Left forelimb (tissue), 1 donor: ENCODE data around the gene LRIG1.

Source experiments
- DNase-seq: peaks from one replicate; pipeline ENCODE4 v3.0.0-alpha.2; 2018; ENCODE audit warnings: low spot score

Gene LRIG1

DNA sequence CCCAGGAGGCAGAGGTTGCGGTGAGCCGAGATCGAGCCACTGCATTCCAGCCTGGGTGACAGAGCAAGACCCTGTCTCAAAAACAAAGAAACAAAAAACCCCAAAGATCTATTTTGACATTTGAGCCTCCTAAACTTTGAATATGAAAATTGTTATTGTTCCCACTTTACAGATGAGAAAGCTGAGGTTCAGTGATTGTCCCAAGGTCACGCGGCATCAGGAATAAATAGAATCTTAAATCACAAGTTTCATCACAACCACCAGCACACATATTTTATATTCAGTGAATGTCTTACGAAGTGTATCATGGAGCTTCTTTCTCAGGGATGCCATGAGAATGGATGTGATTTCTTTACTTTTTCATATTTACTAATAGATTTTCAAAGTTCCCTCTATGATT, 5.3 kb upstream of the LRIG1 start:
- DNase-seq: no peak

GRCh38 chr3:66504850-66505641, 4.2 kb upstream of the LRIG1 start:
- no peak for DNase-seq

DNA sequence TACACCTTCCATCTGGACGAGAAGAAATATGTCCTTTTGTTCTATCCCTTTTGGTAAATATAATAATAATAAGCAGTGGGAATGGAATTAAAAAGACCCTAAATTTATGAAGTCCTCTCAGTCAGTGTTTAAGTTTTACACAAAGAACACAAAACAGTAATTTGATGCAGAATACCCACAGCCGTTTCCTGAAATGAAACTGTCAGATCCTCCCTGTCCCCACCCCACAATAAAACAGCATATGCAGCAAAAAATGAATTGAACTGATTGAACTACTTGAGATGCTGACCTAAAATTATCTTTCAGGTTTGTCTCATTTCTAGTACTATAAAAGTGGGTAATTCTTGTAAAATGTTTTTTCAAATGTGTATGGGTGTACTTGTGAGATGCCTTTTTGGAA, 2.2 kb upstream of the LRIG1 start:
- DNase-seq: no peak

DNA sequence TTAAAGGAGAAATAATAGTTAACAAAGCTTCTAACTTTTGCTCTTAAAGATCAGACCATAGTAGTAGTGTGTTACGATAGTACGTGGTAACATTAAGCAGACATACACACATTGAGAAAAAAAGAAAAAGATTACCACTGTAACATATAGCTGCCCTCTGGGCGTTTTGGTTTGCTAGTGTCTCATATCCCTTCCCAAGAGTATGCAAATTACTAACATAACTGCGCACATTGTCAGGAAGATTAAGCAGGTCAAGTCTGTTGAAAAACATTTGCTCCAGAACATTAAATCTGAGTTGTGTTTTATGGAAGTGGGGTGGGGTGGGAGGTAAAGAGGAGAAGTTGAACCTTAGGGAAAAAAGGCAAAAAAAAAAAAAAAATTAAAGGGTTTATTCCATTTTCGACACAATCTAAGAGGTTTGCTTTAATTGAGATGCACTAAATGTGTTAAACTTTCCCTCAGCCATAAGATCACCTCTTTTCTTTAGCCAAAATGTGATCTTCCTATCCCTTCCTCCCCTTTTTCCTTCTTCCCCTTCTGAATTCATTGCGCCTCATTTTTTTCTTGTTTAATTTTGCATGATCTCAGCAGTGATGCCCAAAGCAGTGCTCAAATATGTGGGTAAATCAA, 1.5 kb upstream of the LRIG1 start:
- no peak for DNase-seq

GRCh38 chr3:66501483-66502244, 842 bp upstream of the LRIG1 start:
- DNase-seq: no peak

DNA sequence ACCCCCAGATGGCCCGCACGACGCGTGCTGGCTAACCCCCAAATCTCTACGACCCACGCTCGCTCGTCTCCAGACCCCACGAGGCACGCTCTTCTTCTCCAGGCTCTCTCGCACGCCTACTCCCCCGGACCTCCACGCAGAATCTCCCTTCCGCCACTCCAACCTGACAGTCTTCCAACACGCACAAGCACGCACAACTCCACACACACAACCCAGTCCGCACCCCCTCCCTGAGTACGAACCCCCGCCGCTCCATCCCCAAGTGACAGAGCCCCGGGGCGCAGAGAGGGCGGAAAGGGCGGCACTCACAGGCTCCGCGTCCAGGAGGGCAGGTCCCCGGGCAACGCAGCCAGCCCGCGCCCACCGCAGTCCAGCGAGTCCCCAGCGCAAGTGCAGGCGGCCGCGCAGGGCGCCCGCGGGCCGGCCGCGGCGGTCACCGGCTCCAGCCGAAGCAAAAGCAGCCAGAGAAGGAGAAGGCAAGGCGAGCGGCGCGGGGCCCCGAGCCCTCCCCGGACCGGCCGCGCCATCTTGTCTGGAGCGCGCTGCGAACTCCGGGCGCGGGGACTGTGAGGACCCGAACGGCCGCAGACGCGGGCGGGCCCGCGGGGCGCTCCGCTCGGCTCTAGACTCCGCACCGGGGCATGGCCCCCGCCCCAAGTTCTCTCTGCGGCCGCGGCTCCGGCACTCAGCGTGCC, 794 bp downstream of the LRIG1 start:
- peak; percentile 76 for DNase-seq

DNA sequence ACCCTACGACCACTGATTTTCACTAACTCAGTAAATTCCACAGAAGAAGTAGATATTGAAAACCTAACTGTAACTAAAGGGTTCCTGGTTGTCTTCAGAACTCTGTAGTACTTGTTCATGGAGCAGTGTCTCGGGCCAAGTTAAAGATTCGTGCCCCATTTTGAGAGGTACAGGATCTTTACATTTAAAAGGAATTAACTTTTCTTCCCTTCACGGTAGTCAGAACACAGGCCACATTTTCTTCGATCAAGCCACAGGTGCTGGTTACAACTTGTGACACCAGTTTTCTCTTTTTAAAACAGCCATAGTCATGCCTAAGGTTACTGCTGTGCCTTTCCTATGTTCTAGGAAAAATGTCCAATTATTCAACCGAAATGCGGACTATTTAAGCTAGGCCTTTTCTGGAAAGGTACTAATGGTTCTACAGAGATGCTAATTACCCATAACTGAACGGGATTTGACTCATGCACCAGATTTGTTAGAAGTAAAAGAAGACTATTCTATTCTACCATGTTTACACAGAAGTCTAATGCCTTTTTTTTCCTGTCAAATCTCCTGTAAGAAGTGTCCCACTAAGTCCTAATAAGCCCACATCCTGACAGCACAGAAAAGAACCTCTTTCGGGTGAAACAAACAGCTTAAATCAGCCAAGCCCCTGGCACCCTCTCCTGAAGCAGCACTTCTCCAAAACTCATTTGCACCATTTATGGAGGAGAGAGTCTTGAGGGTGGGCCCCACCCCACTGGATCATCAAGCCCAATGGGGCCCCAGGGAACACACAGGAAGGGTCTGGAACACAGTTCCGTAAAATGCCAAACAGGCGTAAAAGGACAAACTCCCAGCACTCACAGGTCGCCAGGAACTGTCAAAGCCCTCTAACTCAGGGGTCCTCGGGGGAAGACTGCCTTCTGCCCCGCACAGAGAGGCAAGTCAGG, 1.9 kb downstream of the LRIG1 start:
- DNase-seq: no peak

- no peak for DNase-seq
Measured at GRCh38 chr3:66497985-66498671, 2.7 kb downstream of the LRIG1 start.

GRCh38 chr3:66497288-66497984, 3.4 kb downstream of the LRIG1 start:
- DNase-seq: no peak

- DNase-seq: no peak
Measured at GRCh38 chr3:66496746-66497145, 4.1 kb downstream of the LRIG1 start.

GRCh38 chr3:66496301-66496700, 4.5 kb downstream of the LRIG1 start:
- no peak for DNase-seq

- DNase-seq: no peak
Measured at GRCh38 chr3:66495668-66496045, 5.2 kb downstream of the LRIG1 start.

DNA sequence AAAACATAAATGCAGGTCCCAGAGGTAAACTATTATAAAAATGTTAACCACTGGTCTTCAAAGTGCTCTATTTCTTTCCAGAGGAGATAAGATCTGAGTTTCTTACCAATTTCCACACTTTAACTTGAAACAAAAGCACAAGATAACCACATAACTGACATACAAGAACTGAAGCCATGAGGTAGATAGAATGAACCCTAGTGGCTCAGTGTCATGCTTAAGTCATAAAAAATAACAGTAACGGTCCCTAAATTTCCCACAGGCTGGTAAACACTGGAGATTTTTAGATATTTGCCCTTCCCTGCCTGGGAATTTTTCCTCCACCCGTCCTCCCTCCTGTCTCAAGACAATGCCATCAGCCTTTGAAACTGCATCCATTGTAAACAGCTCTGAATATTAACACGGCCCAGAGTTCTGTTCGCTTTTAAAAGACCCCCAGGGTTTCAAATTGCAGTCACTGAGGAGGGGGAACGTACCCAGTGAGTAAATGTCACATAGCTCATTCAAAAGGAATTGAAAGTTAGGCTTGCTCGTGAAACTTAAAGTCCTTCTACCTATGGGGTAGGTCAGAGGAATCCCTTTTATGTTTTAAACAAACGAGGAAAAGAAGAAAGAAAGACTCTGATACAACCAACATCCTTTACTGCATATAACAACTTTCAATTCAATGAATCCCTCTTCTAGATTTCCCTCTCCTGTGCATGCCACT, 5.7 kb downstream of the LRIG1 start:
- no peak for DNase-seq

- DNase-seq: no peak
Measured at GRCh38 chr3:66493458-66494099, 7.2 kb downstream of the LRIG1 start.

GRCh38 chr3:66492672-66493071, 8.2 kb downstream of the LRIG1 start:
- DNase-seq: no peak

DNA sequence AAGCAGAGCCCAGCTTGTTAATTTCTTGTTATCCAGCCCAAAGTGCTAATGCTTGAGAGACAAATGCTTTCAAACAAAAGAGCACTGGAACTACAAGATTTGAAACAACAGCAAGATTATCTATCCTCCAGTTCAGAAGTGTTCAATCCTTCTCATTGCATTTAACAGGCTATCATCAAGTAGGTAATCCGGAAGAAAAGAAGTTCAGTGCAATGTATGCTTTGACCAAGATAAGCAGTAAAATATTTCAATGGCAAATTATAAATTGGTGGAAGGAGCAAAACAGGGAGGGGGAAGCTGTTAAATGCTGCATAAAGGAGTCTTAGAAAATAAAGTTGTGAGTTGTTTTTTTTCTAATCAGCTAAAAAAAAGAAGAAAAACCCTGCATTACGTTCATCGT, 8.8 kb downstream of the LRIG1 start:
- no peak for DNase-seq

GRCh38 chr3:66490984-66491383, 9.8 kb downstream of the LRIG1 start:
- no peak for DNase-seq

- DNase-seq: peak; percentile 6
Measured at GRCh38 chr3:66490214-66490613, 10.6 kb downstream of the LRIG1 start.

GRCh38 chr3:66489581-66489980, 11.2 kb downstream of the LRIG1 start:
- DNase-seq: peak; percentile 5
